Amygdala (tissue), 56 donors: ENCODE data around the gene NDUFAF5.
A peak's percentile ranks its signal among the peaks of the same experiment; 100 is the strongest.

Experiments
- DNase-seq, 56 donors: peaks; one replicate each; lab custom pipeline; 2025; lab: John Stamatoyannopoulos, UW

Gene NDUFAF5

GRCh38 chr20:13775867-13776266 is 9.0 kb upstream of the NDUFAF5 start:
- DNase-seq, result no peak

GRCh38 chr20:13777171-13777601 is 7.6 kb upstream of the NDUFAF5 start:
- DNase-seq, result no peak

DNA sequence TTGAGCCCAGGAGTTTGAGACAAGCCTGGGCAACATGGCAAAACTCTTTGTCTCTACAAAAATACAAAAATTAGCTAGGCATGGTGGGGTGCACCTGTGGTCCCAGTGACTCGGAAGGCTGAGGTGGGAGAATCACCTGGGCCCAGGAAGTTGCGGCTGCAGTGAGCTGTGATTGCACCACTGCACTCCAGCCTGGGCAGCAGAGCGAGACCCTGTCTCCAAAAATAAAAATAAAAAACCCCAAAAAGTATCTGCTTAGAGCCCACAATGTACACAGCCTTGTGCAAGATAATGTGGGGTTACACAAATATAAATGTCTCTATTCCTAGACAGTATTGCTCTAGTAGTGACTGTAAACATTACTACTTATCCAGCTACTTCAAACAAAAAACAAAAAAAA is 6.0 kb upstream of the NDUFAF5 start:
- DNase-seq, result no peak

DNA sequence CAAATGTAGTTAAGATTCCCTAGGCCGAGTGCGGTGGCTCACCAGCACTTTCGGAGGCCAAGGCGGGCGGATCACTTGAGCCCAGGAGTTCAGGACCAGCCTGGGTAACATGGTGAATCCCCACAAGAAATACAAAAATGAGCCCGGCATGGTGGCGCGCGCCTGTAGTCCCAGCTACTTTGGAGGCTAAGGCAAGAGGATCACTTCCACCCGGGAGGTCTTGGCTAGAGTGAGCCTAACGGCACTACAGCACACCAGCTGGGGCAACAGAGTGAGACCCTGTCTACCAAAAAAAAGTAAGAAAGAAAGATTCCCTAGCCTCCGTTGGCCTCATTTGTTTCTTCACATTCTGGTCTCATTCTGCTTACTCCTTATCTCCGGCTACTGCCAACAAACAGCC is 1.3 kb upstream of the NDUFAF5 start:
- no peak for DNase-seq

DNA sequence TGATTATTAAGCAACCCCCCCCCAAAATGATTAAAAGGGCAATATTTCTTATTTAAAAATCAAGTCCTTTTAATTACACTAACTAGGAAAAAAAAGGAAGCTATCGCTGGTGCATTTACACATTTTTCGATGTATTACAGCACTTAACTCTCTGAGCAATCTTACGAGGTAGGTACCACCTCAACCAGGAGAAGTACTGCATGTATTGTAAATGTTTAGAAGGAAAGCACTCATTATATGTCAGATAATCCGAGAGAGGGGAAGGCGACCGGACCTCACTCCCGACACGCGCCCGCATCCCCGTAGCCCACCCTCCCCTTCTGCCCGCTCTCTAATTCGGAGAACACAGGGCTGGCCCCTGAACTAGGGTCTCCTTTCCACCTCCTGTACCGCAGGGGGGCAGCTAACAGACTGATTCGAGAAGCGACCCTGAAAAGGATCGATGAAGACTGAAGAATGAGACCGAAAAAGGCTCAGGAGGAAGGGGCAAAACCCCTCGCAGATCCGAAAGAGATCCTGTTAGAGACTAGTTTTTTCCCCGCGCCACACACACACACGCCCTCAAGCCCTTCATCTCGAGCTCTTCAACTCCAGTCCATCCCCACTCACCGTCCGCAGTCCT is 446 bp upstream of the NDUFAF5 start:
- peak in 2 of 56 donors; percentile 25 to 43 for DNase-seq

- no peak for DNase-seq
Measured at GRCh38 chr20:13786143-13786828, 1.5 kb downstream of the NDUFAF5 start.

DNA sequence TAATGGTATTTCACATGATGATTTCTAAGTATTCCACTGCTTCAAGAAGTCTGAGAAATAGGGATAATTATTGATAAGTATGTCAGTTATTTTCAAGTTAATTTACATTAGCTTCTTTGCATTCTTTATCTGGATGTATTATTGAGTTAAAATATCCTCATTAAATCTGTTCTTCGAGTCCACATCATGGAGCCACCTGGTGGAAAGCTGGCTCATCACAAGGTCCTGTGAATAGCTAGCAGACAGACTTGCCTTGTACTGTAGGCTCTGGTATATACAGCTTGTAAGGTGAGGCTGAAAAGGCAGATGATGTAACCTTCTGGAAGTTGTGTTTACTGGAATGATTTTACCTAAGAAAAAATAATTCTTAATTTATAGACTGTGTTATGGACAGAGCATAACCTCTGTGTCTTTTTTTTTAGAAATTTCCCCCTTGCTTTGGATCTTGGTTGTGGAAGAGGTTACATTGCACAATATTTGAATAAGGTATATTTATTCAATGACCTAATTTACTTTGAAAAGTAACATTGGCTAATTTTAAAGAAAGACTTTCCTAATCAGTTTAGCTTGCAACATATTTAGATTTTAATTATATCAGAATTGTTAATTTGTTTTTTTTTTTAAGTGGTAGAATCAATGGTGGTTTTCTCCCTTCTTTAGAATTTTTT is 3.5 kb downstream of the NDUFAF5 start:
- peak in 17 of 56 donors; percentile 1 to 38 (median 9) for DNase-seq

DNA sequence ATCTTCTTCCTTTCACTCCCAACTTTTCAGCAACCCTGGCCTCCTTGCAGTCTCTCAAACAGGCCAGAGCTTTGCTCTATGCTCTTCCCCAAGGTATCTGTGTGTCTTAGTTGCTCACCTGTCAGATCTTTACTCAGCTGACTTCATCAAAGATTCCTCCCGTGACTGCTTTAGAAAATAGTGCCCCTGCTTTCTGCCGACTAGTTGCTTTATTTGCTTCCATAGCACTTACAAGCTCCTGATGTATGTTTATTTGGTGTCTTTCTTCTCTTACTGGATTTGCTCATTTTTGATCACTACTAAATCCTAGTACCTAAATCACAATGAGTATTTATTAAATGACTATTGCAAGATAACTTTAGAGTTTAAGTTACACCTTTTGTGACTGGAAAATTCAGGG is 5.9 kb downstream of the NDUFAF5 start:
- DNase-seq, result no peak

- no peak for DNase-seq
Measured at GRCh38 chr20:13791540-13792459, 7.0 kb downstream of the NDUFAF5 start.

DNA sequence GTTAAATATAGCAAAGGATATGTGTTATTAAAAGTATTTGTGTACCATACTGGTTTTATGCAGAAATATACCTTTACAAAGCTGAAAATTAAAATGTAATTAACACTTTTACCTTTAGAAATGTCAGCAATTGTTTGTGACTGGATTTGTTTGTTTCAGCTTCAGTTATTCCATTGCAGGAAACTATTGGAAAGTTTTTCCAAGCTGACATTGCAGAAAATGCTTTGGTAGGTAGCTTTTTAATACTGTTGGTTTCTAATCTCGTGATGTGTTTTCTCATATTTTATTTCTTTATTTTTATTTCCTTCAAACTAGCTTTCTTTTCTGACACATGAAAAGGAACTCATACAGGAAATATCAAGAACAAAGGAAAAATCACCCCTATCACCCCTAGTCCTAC is 8.2 kb downstream of the NDUFAF5 start:
- DNase-seq, result no peak

DNA sequence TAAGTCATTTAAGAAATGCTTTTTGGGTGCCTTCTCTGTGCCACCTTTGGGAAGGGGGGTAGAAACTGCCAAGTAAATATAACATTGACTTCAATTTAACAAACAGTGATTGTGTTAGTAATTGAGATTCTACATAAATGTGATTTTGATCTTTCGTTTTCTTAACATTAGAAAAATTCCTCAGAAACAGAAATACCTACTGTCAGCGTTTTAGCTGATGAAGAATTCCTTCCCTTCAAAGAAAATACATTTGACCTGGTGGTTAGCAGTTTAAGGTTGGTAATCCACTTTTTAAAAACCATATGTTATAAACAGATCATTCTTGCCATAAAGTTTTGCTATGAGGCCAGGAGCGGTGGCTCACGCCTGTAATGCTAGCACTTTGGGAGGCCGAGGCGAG is 9.8 kb downstream of the NDUFAF5 start:
- no peak for DNase-seq

DNA sequence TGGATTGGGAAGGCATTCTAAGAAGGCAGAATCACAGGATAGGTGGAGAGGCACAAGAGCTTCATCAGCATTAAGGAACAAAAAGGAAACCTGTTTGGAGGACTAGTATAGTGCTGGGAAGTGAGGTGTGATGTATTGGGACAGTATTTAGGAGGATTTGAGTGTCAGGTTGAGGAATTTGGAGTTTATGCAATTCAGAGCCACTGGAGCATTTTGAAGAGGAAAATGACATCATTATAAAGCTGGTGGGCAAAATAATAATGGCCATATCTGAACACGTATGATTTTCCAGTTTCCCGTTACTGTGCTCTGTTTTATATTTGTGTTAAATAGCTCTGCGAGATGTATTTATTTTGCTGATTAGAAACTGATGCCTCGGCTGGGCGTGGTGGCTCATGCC is 14.2 kb downstream of the NDUFAF5 start:
- DNase-seq, result no peak

DNA sequence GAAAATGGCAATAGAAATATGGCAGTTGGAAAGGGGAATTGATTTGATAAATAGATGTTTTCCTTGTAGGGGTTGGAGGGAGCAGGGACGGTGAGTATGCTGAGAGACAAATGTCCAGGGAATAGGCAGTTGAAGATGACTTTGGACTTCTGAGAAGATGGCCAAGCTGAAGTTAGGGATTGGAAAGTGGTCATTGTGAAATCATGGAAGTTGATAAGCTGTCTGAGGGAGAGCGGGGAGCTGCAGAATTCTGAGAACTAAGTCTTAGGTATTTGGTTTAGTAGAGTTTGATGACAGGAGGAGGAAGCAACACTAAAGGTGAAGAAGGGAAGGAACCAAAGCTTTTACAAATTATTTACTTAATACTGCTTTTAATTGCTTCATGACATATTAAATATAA is 15.1 kb downstream of the NDUFAF5 start:
- DNase-seq, result no peak

GRCh38 chr20:13800728-13801134 is 15.9 kb downstream of the NDUFAF5 start:
- peak in 38 of 56 donors; percentile 4 to 63 (median 28) for DNase-seq

- no peak for DNase-seq
Measured at GRCh38 chr20:13809373-13809772, 24.5 kb downstream of the NDUFAF5 start.

GRCh38 chr20:13809855-13810254 is 25.0 kb downstream of the NDUFAF5 start:
- no peak for DNase-seq

- DNase-seq, result no peak
Measured at GRCh38 chr20:13810446-13810845, 25.6 kb downstream of the NDUFAF5 start.

- no peak for DNase-seq
Measured at GRCh38 chr20:13813910-13814309, 29.1 kb downstream of the NDUFAF5 start.

- DNase-seq, result no peak
Measured at GRCh38 chr20:13814672-13815071, 29.8 kb downstream of the NDUFAF5 start.

DNA sequence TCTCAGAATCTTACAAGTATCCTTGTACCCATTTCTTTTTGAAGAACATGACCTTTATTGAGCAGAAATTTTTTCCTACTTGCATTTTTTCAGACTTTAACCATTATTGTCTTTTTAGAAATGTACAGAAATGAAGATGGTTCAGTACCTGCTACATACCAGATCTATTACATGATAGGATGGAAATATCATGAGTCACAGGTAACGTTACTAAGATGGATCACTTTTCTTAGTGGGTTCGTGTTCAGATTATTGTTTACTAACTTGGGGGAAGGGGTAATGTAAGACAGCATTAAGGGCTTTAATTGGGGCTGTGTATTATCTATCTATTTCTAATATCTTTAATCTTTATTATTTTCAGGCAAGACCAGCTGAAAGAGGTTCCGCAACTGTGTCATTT is 31.9 kb downstream of the NDUFAF5 start:
- no peak for DNase-seq

DNA sequence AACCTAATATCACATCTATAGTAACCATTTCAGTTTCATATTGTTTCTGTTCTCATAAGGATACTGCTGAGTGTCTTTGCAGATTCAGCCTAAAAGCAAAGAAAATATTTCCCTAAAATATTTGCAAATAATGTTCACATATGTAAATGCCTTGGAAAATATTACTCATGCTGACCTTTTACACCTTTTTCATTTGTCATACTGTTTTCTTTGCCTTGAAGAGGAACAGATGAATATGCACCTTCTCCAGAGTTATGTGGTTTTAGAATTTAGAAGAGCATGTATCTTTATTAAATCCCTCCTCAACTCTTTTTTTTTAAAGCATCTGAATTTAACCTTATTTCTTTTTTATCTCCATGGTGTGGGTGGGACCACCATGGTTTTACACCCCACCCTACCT is 32.5 kb downstream of the NDUFAF5 start:
- no peak for DNase-seq
